ENCODE measurements around the gene NOS1AP.

NOS1AP gene

DNA sequence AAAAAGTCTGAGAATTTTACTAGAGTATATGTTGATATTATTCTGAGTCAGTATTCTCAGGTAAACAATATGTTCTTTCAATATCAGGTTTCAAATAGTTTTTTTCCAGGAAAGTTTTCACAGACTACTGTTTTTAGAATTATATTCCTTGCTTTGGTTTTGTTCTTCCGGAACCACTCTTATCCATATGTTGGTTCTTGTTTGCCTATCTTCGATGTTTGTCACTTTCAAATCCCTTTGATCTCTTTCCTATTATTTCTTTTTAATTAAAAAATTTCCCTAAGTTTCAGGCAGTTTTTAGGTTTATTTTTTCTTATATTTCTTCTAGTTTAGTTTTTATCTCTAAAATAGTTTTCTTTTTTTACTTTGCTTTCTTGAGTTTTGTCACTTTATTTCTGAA, 20.9 kb downstream of the NOS1AP start:
- Histone ChIP-seq H3K9me3 (ENCODE audit: low read length) (no peaks in the 10 kb centered on the region), H3K27me3 (ENCODE audit: control insufficient read depth in 1 of 2, insufficient read depth in 2 of 2, low read length in 2 of 2) (no peaks in the 10 kb centered on the region), H3K4me1 (ENCODE audit: insufficient read depth, low read length) (peaks cover 30% of the 10 kb centered on the region), H3K27ac (ENCODE audit: low read depth, low read length) (no peak overlapping the region), H3K4me3 (ENCODE audit: low read depth in 1 of 2, low read length in 2 of 2) (no peak overlapping the region), H3K9ac (ENCODE audit: low read length) (no peak overlapping the region), H3K36me3 (ENCODE audit: insufficient read depth, low read length) (no peaks in the 10 kb centered on the region)

DNA sequence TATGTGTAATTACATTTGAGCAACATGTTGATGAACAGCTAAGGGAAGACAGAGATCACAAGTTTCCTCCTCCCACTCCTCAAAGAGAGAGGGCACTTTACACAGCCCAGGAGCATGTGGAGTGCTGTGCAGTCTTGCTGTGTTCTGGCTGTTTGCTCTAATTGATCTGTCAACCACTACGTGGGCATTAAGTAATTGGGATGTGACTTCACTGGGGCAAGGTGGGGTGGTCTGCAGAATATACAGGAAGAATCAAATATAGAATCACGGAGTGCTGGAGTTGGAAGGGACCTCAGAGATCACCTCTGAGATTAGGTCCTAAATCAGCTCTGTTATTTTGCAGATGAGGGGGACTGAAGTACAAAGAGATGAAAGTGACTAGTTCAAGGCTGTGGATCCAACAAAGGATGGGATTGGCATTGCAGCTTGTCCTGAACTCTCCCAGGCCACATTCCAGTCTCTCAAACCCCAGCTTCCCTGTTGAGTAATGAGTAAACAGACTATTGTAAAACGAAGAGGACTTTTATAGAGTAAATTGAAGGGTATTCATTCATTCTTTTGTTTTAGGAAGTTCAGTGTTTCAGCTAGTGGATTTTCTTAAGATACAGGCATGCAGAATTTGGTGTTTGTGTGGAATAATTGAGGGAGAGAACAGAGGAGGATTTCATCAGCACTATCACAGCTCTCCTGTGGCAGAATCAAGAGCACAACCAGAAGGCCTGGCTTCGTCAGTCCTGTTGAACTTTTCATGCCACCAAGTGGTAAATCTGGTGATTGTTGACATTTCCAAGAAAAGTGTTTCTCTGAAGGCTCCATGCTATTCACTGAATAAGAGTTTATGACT, 22.4 kb downstream of the NOS1AP start:
- Histone ChIP-seq H3K27me3 (ENCODE audit: control insufficient read depth in 1 of 2, insufficient read depth in 2 of 2, low read length in 2 of 2) (no peaks in the 10 kb centered on the region), H3K4me1 (ENCODE audit: insufficient read depth, low read length) (peaks cover 28% of the 10 kb centered on the region), H3K9me3 (ENCODE audit: low read length) (no peaks in the 10 kb centered on the region), H3K4me3 (ENCODE audit: low read depth in 1 of 2, low read length in 2 of 2) (no peak overlapping the region), H3K36me3 (ENCODE audit: insufficient read depth, low read length) (no peaks in the 10 kb centered on the region), H3K9ac (ENCODE audit: low read length) (no peak overlapping the region), H3K27ac (ENCODE audit: low read depth, low read length) (no peak overlapping the region)

DNA sequence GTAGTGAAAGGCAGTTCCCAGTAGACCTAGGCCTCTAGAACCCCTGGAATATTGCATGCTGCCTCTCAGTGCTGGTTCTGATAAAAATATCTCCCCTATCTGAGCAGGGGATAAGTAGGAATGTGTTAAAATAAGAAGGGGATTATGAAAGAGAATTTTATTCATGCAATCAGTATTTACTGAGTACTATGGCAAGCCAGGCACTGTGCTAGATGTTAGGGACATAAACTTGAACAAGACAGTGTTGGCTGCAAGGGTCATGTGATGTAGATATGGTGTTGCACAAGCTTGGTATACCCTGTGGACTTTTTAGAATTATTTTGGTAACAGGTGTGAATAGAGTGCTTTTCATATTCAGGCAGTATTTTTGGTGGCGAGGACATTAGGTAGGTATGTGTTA, 23.6 kb downstream of the NOS1AP start:
- Histone ChIP-seq H3K9ac (ENCODE audit: low read length) (no peak overlapping the region), H3K27ac (ENCODE audit: low read depth, low read length) (no peak overlapping the region), H3K9me3 (ENCODE audit: low read length) (no peaks in the 10 kb centered on the region), H3K4me1 (ENCODE audit: insufficient read depth, low read length) (peaks cover 18% of the 10 kb centered on the region), H3K4me3 (ENCODE audit: low read depth in 1 of 2, low read length in 2 of 2) (no peak overlapping the region), H3K36me3 (ENCODE audit: insufficient read depth, low read length) (no peaks in the 10 kb centered on the region), H3K27me3 (ENCODE audit: control insufficient read depth in 1 of 2, insufficient read depth in 2 of 2, low read length in 2 of 2) (no peaks in the 10 kb centered on the region)

DNA sequence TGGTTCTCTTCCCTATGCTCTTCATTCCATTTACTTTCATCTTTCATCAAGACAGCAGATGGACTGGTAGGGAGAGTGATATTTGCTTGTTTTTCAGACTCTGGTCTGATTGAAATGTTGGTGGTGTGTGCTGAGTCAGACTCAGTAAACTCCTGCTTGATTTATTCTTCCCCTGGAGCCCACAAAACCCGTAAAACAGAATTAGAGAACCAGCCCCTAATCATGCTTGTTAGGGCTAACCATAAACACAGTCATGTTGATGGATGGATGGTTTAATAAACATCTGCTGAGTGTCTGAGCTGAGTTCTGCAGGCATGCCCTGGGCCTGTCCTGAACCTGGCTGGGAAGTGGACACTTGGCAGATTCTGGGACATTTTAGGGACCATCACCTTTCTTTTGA, 24.8 kb downstream of the NOS1AP start:
- Histone ChIP-seq H3K9me3 (ENCODE audit: low read length) (no peaks in the 10 kb centered on the region), H3K4me1 (ENCODE audit: insufficient read depth, low read length) (peaks cover 18% of the 10 kb centered on the region), H3K36me3 (ENCODE audit: insufficient read depth, low read length) (no peaks in the 10 kb centered on the region), H3K27ac (ENCODE audit: low read depth, low read length) (no peak overlapping the region), H3K4me3 (ENCODE audit: low read depth in 1 of 2, low read length in 2 of 2) (no peak overlapping the region), H3K27me3 (ENCODE audit: control insufficient read depth in 1 of 2, insufficient read depth in 2 of 2, low read length in 2 of 2) (no peaks in the 10 kb centered on the region), H3K9ac (ENCODE audit: low read length) (no peak overlapping the region)

DNA sequence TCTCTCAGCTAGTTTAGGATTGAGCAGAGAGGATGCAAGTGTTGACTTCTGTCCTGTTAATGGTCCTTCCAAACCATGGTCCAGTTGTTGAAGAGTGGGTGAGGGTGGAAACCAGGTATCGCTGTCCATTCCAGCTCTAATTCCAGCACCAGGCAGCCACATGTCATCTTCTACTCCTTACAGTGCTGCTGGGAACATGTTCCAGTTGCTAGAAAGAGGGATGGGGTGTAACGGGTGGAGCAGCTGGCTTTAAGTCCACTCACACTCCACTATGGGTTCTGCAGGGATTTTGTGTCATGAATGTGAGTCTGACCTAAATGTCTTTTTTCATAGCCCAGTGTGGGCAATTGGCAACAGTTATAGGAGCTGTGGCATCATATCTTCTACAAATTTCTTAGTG, 25.2 kb downstream of the NOS1AP start:
- Histone ChIP-seq H3K27ac (ENCODE audit: low read depth, low read length) (no peak overlapping the region), H3K9me3 (ENCODE audit: low read length) (no peaks in the 10 kb centered on the region), H3K36me3 (ENCODE audit: insufficient read depth, low read length) (no peaks in the 10 kb centered on the region), H3K4me1 (ENCODE audit: insufficient read depth, low read length) (peaks cover 18% of the 10 kb centered on the region), H3K27me3 (ENCODE audit: control insufficient read depth in 1 of 2, insufficient read depth in 2 of 2, low read length in 2 of 2) (no peaks in the 10 kb centered on the region), H3K4me3 (ENCODE audit: low read depth in 1 of 2, low read length in 2 of 2) (no peak overlapping the region), H3K9ac (ENCODE audit: low read length) (no peak overlapping the region)

DNA sequence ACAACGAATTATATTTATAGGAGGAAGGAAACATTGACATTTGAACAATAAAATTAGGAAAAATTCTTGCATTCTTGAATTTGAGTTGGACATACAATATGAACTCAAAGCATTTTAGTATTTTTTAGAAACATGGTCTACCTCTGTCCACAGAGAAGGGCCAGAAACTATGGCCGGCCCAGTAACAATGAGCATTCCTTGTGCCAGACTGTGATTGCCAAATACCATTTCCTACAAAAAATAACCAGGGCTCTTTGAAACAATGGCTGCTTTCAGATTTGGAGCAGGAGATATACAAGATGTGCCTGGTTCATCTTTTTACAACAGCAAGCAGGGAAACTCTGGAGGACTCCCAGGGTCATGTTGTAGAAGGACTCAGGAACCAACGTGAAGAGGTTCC, 38.4 kb downstream of the NOS1AP start:
- Histone ChIP-seq H3K9ac (ENCODE audit: low read length) (no peak overlapping the region), H3K4me1 (ENCODE audit: insufficient read depth, low read length) (peaks cover 15% of the 10 kb centered on the region), H3K36me3 (ENCODE audit: insufficient read depth, low read length) (no peaks in the 10 kb centered on the region), H3K9me3 (ENCODE audit: low read length) (no peaks in the 10 kb centered on the region), H3K4me3 (ENCODE audit: low read depth in 1 of 2, low read length in 2 of 2) (no peak overlapping the region), H3K27ac (ENCODE audit: low read depth, low read length) (no peak overlapping the region), H3K27me3 (ENCODE audit: control insufficient read depth in 1 of 2, insufficient read depth in 2 of 2, low read length in 2 of 2) (no peaks in the 10 kb centered on the region)

DNA sequence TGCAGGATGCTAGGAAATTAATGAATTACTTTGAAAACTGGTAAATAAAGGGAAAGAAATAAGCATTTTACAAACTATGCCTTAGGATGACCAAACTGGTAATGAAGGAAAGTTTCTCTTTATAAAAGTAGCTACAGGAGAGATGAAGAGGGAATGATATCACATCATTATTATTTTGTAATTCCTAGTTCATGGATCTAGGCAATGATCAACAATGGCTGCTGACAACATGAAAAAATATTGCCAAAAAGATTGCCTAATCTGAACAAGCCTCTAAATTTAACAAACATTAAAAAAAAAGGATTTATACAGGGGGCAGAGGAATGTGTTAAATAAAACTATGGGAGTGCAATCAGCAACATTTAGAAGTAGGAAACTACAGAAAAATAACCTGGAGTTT, 38.9 kb downstream of the NOS1AP start:
- Histone ChIP-seq H3K4me1 (ENCODE audit: insufficient read depth, low read length) (peaks cover 15% of the 10 kb centered on the region), H3K36me3 (ENCODE audit: insufficient read depth, low read length) (no peaks in the 10 kb centered on the region), H3K27ac (ENCODE audit: low read depth, low read length) (no peak overlapping the region), H3K4me3 (ENCODE audit: low read depth in 1 of 2, low read length in 2 of 2) (no peak overlapping the region), H3K9ac (ENCODE audit: low read length) (no peak overlapping the region), H3K27me3 (ENCODE audit: control insufficient read depth in 1 of 2, insufficient read depth in 2 of 2, low read length in 2 of 2) (no peaks in the 10 kb centered on the region), H3K9me3 (ENCODE audit: low read length) (no peaks in the 10 kb centered on the region)

DNA sequence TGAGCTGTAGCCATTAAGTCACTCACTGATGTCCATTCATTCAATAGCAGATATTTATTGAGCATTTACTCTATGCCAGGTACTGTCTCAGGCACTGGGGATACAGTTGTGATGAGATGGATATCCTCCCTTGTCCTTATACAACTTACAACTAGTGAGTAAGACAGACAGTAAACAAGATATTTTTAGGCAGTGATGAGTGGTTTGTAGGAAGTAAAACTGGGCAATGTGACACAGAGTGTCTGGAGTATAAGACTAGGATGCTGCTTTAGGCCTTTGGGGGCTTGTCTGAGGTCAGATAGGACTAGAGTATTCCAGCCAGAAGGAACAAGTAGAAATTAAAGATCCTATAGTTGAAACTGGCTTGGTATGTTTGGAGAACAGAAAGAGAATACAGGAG, 41.4 kb downstream of the NOS1AP start:
- H3K27ac ChIP-seq (ENCODE audit: low read depth, low read length) = no peak overlapping the region
- H3K36me3 ChIP-seq (ENCODE audit: insufficient read depth, low read length) = no peaks in the 10 kb centered on the region
- H3K9ac ChIP-seq (ENCODE audit: low read length) = no peak overlapping the region
- H3K4me3 ChIP-seq (ENCODE audit: low read depth in 1 of 2, low read length in 2 of 2) = no peak overlapping the region
- no peaks in the 10 kb centered on the region for H3K27me3 ChIP-seq (ENCODE audit: control insufficient read depth in 1 of 2, insufficient read depth in 2 of 2, low read length in 2 of 2)
- peaks cover 15% of the 10 kb centered on the region for H3K4me1 ChIP-seq (ENCODE audit: insufficient read depth, low read length)
- no peaks in the 10 kb centered on the region for H3K9me3 ChIP-seq (ENCODE audit: low read length)

DNA sequence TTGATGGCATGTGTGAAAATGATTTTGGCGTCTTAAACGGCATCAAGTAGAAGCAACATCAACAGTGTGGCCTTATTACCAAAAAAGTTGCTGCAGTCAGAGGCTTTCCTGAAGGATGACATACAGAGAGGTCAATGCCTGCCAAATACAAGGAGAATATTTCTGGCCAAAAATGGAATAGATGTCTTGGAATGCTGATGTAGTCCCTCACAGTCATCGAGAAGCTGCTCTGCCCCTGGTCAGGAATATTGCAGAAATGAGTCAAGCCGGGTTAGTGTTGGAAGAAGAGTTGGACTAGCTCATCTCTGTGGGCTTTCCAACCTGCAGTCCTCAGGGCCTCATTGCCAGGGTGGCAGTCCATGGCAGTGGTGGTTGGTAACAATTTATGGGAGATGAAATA, 42.1 kb downstream of the NOS1AP start:
- Histone ChIP-seq H3K9me3 (ENCODE audit: low read length) (no peaks in the 10 kb centered on the region), H3K4me1 (ENCODE audit: insufficient read depth, low read length) (peaks cover 15% of the 10 kb centered on the region), H3K27me3 (ENCODE audit: control insufficient read depth in 1 of 2, insufficient read depth in 2 of 2, low read length in 2 of 2) (no peaks in the 10 kb centered on the region), H3K36me3 (ENCODE audit: insufficient read depth, low read length) (no peaks in the 10 kb centered on the region), H3K9ac (ENCODE audit: low read length) (no peak overlapping the region), H3K4me3 (ENCODE audit: low read depth in 1 of 2, low read length in 2 of 2) (no peak overlapping the region), H3K27ac (ENCODE audit: low read depth, low read length) (no peak overlapping the region)

DNA sequence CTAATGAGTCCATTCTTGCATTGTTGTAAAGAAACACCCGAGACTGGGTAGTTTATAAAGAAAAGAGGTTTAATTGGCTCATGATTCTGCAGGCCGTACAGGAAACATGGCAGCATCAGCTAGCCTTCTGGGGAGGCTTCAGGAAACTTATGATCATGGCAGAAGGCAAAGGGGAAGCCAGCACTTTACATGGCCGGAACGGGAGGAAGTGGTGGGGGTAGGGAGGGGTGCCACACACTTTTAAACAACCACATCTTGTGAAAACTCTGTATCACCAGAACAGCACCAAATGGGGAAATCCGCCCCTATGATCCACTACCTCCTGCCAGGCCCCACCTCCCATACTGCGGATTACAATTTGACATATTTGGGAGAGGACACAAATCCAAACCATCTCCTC, 43.9 kb downstream of the NOS1AP start:
- Histone ChIP-seq H3K9ac (ENCODE audit: low read length) (no peak overlapping the region), H3K27me3 (ENCODE audit: control insufficient read depth in 1 of 2, insufficient read depth in 2 of 2, low read length in 2 of 2) (no peaks in the 10 kb centered on the region), H3K27ac (ENCODE audit: low read depth, low read length) (no peak overlapping the region), H3K4me3 (ENCODE audit: low read depth in 1 of 2, low read length in 2 of 2) (no peak overlapping the region), H3K4me1 (ENCODE audit: insufficient read depth, low read length) (peaks cover 25% of the 10 kb centered on the region), H3K36me3 (ENCODE audit: insufficient read depth, low read length) (no peaks in the 10 kb centered on the region), H3K9me3 (ENCODE audit: low read length) (no peaks in the 10 kb centered on the region)

DNA sequence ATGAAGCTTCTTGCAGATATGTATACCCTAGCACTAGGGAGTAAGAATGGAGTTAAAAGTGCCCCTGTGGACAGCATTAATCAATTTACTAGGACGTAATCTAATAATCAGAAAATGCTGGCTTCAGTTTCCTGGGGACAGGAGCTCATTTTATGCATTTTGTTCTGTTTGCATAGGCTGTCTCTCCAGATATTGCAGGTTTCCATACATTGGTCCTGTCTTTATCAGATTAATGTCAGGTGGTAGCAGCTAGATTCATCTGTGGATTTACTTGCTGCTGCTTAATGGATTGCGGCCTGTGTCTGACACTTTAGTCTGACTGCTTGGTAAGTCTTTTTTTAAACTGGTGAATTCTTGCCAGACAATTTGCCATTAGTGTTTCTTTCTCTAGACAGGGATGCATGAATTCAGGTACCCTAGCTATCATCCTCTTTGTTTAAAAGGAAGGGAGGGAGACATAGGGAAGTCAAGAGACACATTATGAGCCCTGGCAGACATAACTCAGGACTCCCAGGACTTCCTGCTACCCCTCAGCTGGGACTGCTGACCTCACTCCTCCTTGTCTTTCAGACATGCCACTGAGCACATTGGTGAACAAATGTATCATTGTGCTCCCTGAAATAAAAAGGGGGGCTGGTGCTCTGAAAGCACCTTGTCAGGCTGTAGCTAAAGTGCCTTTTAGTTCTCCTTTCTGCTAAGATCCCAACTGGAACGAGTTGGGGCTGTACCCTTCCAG, 47.7 kb downstream of the NOS1AP start:
- Histone ChIP-seq H3K27ac (ENCODE audit: low read depth, low read length) (no peak overlapping the region), H3K9ac (ENCODE audit: low read length) (no peak overlapping the region), H3K36me3 (ENCODE audit: insufficient read depth, low read length) (no peaks in the 10 kb centered on the region), H3K4me1 (ENCODE audit: insufficient read depth, low read length) (peaks cover 11% of the 10 kb centered on the region), H3K9me3 (ENCODE audit: low read length) (no peaks in the 10 kb centered on the region), H3K27me3 (ENCODE audit: control insufficient read depth in 1 of 2, insufficient read depth in 2 of 2, low read length in 2 of 2) (no peaks in the 10 kb centered on the region), H3K4me3 (ENCODE audit: low read depth in 1 of 2, low read length in 2 of 2) (no peak overlapping the region)

DNA sequence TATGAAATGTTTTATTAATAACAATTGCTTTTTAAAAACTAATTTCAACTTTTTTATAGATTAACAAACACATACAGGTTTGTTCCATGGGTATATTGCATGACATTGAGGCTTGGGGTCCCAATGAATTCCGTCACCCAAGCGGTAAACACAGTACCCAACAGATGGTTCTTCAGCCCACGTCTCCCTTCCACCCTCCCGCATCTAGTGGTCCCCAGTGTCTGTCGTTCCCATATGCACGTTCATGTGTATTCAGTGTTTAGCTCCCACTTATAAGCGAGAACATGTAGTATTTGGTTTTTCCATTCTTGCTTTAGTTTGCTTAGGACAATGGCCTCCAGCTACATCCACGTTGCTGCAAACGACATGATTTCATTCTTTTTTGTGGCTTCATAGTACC, 48.6 kb downstream of the NOS1AP start:
- Histone ChIP-seq H3K27ac (ENCODE audit: low read depth, low read length) (no peak overlapping the region), H3K4me3 (ENCODE audit: low read depth in 1 of 2, low read length in 2 of 2) (no peak overlapping the region), H3K4me1 (ENCODE audit: insufficient read depth, low read length) (peaks cover 9% of the 10 kb centered on the region), H3K36me3 (ENCODE audit: insufficient read depth, low read length) (no peaks in the 10 kb centered on the region), H3K27me3 (ENCODE audit: control insufficient read depth in 1 of 2, insufficient read depth in 2 of 2, low read length in 2 of 2) (no peaks in the 10 kb centered on the region), H3K9me3 (ENCODE audit: low read length) (no peaks in the 10 kb centered on the region), H3K9ac (ENCODE audit: low read length) (no peak overlapping the region)
